ENCODE measurements around the gene SLC26A1. TPM values are rescaled to one million over a fixed set of nuclear protein-coding genes. Genes with fewer than 3 reads are reported as not detected.

Gene SLC26A1
- total RNA-seq, 4 donors from 2014 or later, result not detected

GRCh38 chr4:948101-948935 lies 44.9 kb downstream of the SLC26A1 start:
- Histone ChIP-seq H3K4me3 (no peak overlapping the region), H3K9me3 (no peaks in the 10 kb centered on the region), H3K27me3 (no peaks in the 10 kb centered on the region), H3K27ac (no peak overlapping the region), H3K36me3 (peaks cover 0 to 18% (median 0%) of the 10 kb centered on the region in 3 donors), H3K4me1 (peaks cover 0 to 7% (median 6%) of the 10 kb centered on the region in 3 donors)
- intact Hi-C loops (cut with DNase I), result no loop called here
- TF ChIP-seq, protein P1, sequence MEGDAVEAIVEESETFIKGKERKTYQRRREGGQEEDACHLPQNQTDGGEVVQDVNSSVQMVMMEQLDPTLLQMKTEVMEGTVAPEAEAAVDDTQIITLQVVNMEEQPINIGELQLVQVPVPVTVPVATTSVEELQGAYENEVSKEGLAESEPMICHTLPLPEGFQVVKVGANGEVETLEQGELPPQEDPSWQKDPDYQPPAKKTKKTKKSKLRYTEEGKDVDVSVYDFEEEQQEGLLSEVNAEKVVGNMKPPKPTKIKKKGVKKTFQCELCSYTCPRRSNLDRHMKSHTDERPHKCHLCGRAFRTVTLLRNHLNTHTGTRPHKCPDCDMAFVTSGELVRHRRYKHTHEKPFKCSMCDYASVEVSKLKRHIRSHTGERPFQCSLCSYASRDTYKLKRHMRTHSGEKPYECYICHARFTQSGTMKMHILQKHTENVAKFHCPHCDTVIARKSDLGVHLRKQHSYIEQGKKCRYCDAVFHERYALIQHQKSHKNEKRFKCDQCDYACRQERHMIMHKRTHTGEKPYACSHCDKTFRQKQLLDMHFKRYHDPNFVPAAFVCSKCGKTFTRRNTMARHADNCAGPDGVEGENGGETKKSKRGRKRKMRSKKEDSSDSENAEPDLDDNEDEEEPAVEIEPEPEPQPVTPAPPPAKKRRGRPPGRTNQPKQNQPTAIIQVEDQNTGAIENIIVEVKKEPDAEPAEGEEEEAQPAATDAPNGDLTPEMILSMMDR (IDR thresholded peaks at IDR 0.05), result no peak
- no peak for TF ChIP-seq POLR2A (IDR thresholded peaks at IDR 0.05)
- no peak for DNase-seq
- 88% methylated on average over 8 to 9 of the region's 33 CpGs for WGBS, 2 donors

- Histone ChIP-seq H3K9me3 (no peaks in the 10 kb centered on the region), H3K4me1 (peaks cover 0 to 7% (median 6%) of the 10 kb centered on the region in 3 donors), H3K36me3 (peaks cover 0 to 11% (median 0%) of the 10 kb centered on the region in 3 donors), H3K4me3 (no peak overlapping the region), H3K27me3 (no peaks in the 10 kb centered on the region), H3K27ac (no peak overlapping the region)
- WGBS, 2 donors, result 88 to 95% methylated on average over 6 to 8 of the region's 19 CpGs
- intact Hi-C loops (cut with DNase I), result no loop called here
- no peak for DNase-seq
- TF ChIP-seq, protein P1 (IDR thresholded peaks at IDR 0.05), result no peak
- no peak for TF ChIP-seq POLR2A (IDR thresholded peaks at IDR 0.05)
Measured at GRCh38 chr4:947491-947971, 45.7 kb downstream of the SLC26A1 start.

DNA sequence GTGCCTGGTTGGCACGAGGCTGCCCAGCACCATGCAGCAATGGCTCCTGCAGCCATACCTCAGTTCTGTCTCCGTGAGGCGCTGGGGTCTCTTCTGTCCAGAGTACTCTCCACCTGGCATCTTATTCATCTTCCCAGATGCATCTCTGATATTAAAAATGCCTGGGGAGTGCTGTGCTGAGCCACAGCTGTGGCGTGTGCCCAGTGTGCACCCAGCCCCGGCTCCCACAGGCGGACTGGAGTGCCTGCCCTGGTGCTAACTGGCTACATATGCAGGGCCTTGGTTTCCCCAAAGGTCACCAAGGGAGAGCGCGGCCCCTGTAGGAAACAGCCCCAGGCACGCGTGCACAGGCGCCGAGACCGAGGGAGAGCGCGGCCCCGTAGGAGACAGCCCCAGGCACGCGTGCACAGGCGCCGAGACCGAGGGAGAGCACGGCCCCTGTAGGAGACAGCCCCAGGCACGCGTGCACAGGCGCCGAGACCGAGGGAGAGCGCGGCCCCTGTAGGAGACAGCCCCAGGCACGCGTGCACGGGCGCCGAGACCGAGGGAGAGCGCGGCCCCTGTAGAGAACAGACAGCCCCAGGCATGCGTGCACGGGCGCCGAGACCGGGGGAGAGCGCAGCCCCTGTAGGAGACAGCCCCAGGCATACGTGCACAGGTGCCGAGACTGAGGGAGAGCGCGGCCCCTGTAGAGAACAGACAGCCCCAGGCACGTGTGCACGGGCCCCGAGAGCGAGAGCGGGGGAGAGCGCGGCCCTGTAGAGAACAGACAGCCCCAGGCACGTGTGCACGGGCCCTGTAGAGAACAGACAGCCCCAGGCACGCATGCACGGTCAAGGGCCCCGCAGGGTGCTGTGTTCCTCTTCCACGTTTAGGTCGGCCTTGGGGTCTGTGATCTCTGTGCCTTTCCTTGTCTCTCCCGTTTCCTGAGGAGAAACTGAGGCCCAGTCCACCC lies 46.4 kb downstream of the SLC26A1 start:
- H3K27me3 ChIP-seq, result no peaks in the 10 kb centered on the region
- intact Hi-C loops (cut with DNase I), result no loop called here
- no peak for TF ChIP-seq POLR2A (IDR thresholded peaks at IDR 0.05)
- TF ChIP-seq, protein P1 (IDR thresholded peaks at IDR 0.05), result no peak

GRCh38 chr4:946103-946450 lies 47.1 kb downstream of the SLC26A1 start:
- 80 to 100% methylated on average over 1 to 3 of the region's 9 CpGs for WGBS, 2 donors
- Histone ChIP-seq H3K9me3 (no peaks in the 10 kb centered on the region), H3K27ac (no peak overlapping the region), H3K27me3 (no peaks in the 10 kb centered on the region), H3K36me3 (peaks cover 0 to 2% (median 0%) of the 10 kb centered on the region in 3 donors), H3K4me3 (no peak overlapping the region), H3K4me1 (peaks cover 0 to 7% (median 6%) of the 10 kb centered on the region in 3 donors)
- no peak for TF ChIP-seq POLR2A (IDR thresholded peaks at IDR 0.05)
- TF ChIP-seq, protein P1 (IDR thresholded peaks at IDR 0.05), result no peak
- intact Hi-C loops (cut with DNase I), result no loop called here
- DNase-seq, result no peak

More for the DNA sequence above, 46.4 kb downstream of the SLC26A1 start:
- Histone ChIP-seq H3K36me3 (peaks cover 0 to 9% (median 0%) of the 10 kb centered on the region in 3 donors), H3K9me3 (no peaks in the 10 kb centered on the region), H3K4me3 (no peak overlapping the region), H3K4me1 (peaks cover 0 to 7% (median 6%) of the 10 kb centered on the region in 3 donors), H3K27ac (no peak overlapping the region)
- 71 to 81% methylated on average over 29 to 31 of the region's 62 CpGs for WGBS, 2 donors
- DNase-seq, result no peak
